Measurements from ENCODE around the gene PLEKHA7. TPM values are rescaled to one million over a fixed set of nuclear protein-coding genes. Genes with fewer than 3 reads are reported as not detected.
"Not testable (repeated sequence)": the region's sequence is repeated elsewhere in the genome, so short reads cannot be mapped to it uniquely, and the experiment has no call there.

PLEKHA7 gene
- total RNA-seq, 1 experiment from 2014 or later = 4.4 TPM

- Histone ChIP-seq H3K9ac (ENCODE audit: low read length) (no peak overlapping the region), H3K9me2 (replicated peaks; ENCODE audit: insufficient read depth, low read length) (no peaks in the 10 kb centered on the region), H3K4me1 (ENCODE audit: low read length) (peaks cover 8% of the 10 kb centered on the region; the same call in 1 of the 2 replicates), H3K27ac (ENCODE audit: low read length) (no peak overlapping the region), H3K36me3 (ENCODE audit: insufficient read depth, low read length) (no peaks in the 10 kb centered on the region), H3K4me3 (ENCODE audit: low read length) (no peak overlapping the region), H3K79me2 (ENCODE audit: low read length) (no peaks in the 10 kb centered on the region), H3K27me3 (ENCODE audit: low read length) (no peaks in the 10 kb centered on the region), H4K20me1 (ENCODE audit: insufficient read depth, low read depth, low read length) (no peaks in the 10 kb centered on the region), H3K4me2 (ENCODE audit: low read depth, low read length, poor library complexity, severe bottlenecking) (no peak overlapping the region), H2AFZ (ENCODE audit: low read length) (no peak overlapping the region), H3K9me3 (ENCODE audit: low read length) (no peaks in the 10 kb centered on the region)
- no peak for DNase-seq
Observed at GRCh38 chr11:16911658-16912057, 102.6 kb downstream of the PLEKHA7 start.

- no peaks in the 10 kb centered on the region for H3K79me2 ChIP-seq (ENCODE audit: low read length)
- H3K4me1 ChIP-seq (ENCODE audit: low read length) = peaks cover 8% of the 10 kb centered on the region; the same call in 1 of the 2 replicates
- no peak overlapping the region for H3K4me3 ChIP-seq (ENCODE audit: low read length)
- no peak overlapping the region for H2AFZ ChIP-seq (ENCODE audit: low read length)
- DNase-seq = no peak
- no peaks in the 10 kb centered on the region for H4K20me1 ChIP-seq (ENCODE audit: insufficient read depth, low read depth, low read length)
- H3K27ac ChIP-seq (ENCODE audit: low read length) = no peak overlapping the region
- H3K9me3 ChIP-seq (ENCODE audit: low read length) = no peaks in the 10 kb centered on the region
- H3K36me3 ChIP-seq (ENCODE audit: insufficient read depth, low read length) = no peaks in the 10 kb centered on the region
- H3K27me3 ChIP-seq (ENCODE audit: low read length) = no peaks in the 10 kb centered on the region
- H3K9me2 ChIP-seq (replicated peaks; ENCODE audit: insufficient read depth, low read length) = no peaks in the 10 kb centered on the region
- H3K4me2 ChIP-seq (ENCODE audit: low read depth, low read length, poor library complexity, severe bottlenecking) = no peak overlapping the region
- no peak overlapping the region for H3K9ac ChIP-seq (ENCODE audit: low read length)
Observed at GRCh38 chr11:16911186-16911585, 103.0 kb downstream of the PLEKHA7 start.

- H3K36me3 ChIP-seq (ENCODE audit: insufficient read depth, low read length) = no peaks in the 10 kb centered on the region
- H3K79me2 ChIP-seq (ENCODE audit: low read length) = no peaks in the 10 kb centered on the region
- H3K4me3 ChIP-seq (ENCODE audit: low read length) = no peak overlapping the region
- H3K9me2 ChIP-seq (replicated peaks; ENCODE audit: insufficient read depth, low read length) = no peaks in the 10 kb centered on the region
- H4K20me1 ChIP-seq (ENCODE audit: insufficient read depth, low read depth, low read length) = no peaks in the 10 kb centered on the region
- no peak overlapping the region for H2AFZ ChIP-seq (ENCODE audit: low read length)
- no peak for DNase-seq
- peaks cover 8% of the 10 kb centered on the region; the same call in 1 of the 2 replicates for H3K4me1 ChIP-seq (ENCODE audit: low read length)
- H3K4me2 ChIP-seq (ENCODE audit: low read depth, low read length, poor library complexity, severe bottlenecking) = no peak overlapping the region
- H3K9ac ChIP-seq (ENCODE audit: low read length) = no peak overlapping the region
- H3K9me3 ChIP-seq (ENCODE audit: low read length) = no peaks in the 10 kb centered on the region
- H3K27ac ChIP-seq (ENCODE audit: low read length) = no peak overlapping the region
- no peaks in the 10 kb centered on the region for H3K27me3 ChIP-seq (ENCODE audit: low read length)
Observed at GRCh38 chr11:16909359-16910035, 104.7 kb downstream of the PLEKHA7 start.

GRCh38 chr11:16905375-16905774 is 108.8 kb downstream of the PLEKHA7 start:
- no peak for DNase-seq
- Histone ChIP-seq H3K36me3 (ENCODE audit: insufficient read depth, low read length) (no peaks in the 10 kb centered on the region), H3K27me3 (ENCODE audit: low read length) (no peaks in the 10 kb centered on the region), H3K79me2 (ENCODE audit: low read length) (no peaks in the 10 kb centered on the region), H3K27ac (ENCODE audit: low read length) (no peak overlapping the region), H2AFZ (ENCODE audit: low read length) (no peak overlapping the region), H3K4me3 (ENCODE audit: low read length) (no peak overlapping the region), H3K9ac (ENCODE audit: low read length) (no peak overlapping the region), H4K20me1 (ENCODE audit: insufficient read depth, low read depth, low read length) (no peaks in the 10 kb centered on the region), H3K4me2 (ENCODE audit: low read depth, low read length, poor library complexity, severe bottlenecking) (no peak overlapping the region), H3K9me2 (replicated peaks; ENCODE audit: insufficient read depth, low read length) (no peaks in the 10 kb centered on the region), H3K4me1 (ENCODE audit: low read length) (peaks cover 17% of the 10 kb centered on the region), H3K9me3 (ENCODE audit: low read length) (no peaks in the 10 kb centered on the region)

GRCh38 chr11:16904761-16905160 is 109.5 kb downstream of the PLEKHA7 start:
- H3K27me3 ChIP-seq (ENCODE audit: low read length); H3K9me3 ChIP-seq (ENCODE audit: low read length); H3K9ac ChIP-seq (ENCODE audit: low read length); H3K27ac ChIP-seq (ENCODE audit: low read length); DNase-seq; H3K79me2 ChIP-seq (ENCODE audit: low read length); H3K36me3 ChIP-seq (ENCODE audit: insufficient read depth, low read length); H3K4me3 ChIP-seq (ENCODE audit: low read length); H3K4me2 ChIP-seq (ENCODE audit: low read depth, low read length, poor library complexity, severe bottlenecking); H2AFZ ChIP-seq (ENCODE audit: low read length); H3K9me2 ChIP-seq (replicated peaks; ENCODE audit: insufficient read depth, low read length); H4K20me1 ChIP-seq (ENCODE audit: insufficient read depth, low read depth, low read length): not testable (repeated sequence)
- peaks cover 17% of the 10 kb centered on the region for H3K4me1 ChIP-seq (ENCODE audit: low read length)

GRCh38 chr11:16902781-16903378 is 111.3 kb downstream of the PLEKHA7 start:
- Histone ChIP-seq H3K4me1 (ENCODE audit: low read length) (peaks cover 17% of the 10 kb centered on the region), H4K20me1 (ENCODE audit: insufficient read depth, low read depth, low read length) (no peaks in the 10 kb centered on the region), H3K9me2 (replicated peaks; ENCODE audit: insufficient read depth, low read length) (no peaks in the 10 kb centered on the region), H3K36me3 (ENCODE audit: insufficient read depth, low read length) (no peaks in the 10 kb centered on the region), H3K27ac (ENCODE audit: low read length) (no peak overlapping the region), H3K9ac (ENCODE audit: low read length) (no peak overlapping the region), H2AFZ (ENCODE audit: low read length) (peak overlapping the region; percentile 27; the same call in 1 of the 2 replicates), H3K4me2 (ENCODE audit: low read depth, low read length, poor library complexity, severe bottlenecking) (peak overlapping the region; percentile 6), H3K4me3 (ENCODE audit: low read length) (no peak overlapping the region), H3K9me3 (ENCODE audit: low read length) (no peaks in the 10 kb centered on the region), H3K79me2 (ENCODE audit: low read length) (no peaks in the 10 kb centered on the region), H3K27me3 (ENCODE audit: low read length) (no peaks in the 10 kb centered on the region)
- peak; percentile 47 for DNase-seq

GRCh38 chr11:16902182-16902581 is 112.0 kb downstream of the PLEKHA7 start:
- Histone ChIP-seq H3K9me2 (replicated peaks; ENCODE audit: insufficient read depth, low read length) (no peaks in the 10 kb centered on the region), H4K20me1 (ENCODE audit: insufficient read depth, low read depth, low read length) (no peaks in the 10 kb centered on the region), H3K9me3 (ENCODE audit: low read length) (no peaks in the 10 kb centered on the region), H2AFZ (ENCODE audit: low read length) (0 out of 2 replicates have a peak overlapping the region, but pooled peaks have one; percentile 27), H3K27me3 (ENCODE audit: low read length) (no peaks in the 10 kb centered on the region), H3K79me2 (ENCODE audit: low read length) (no peaks in the 10 kb centered on the region), H3K4me3 (ENCODE audit: low read length) (no peak overlapping the region), H3K4me1 (ENCODE audit: low read length) (peaks cover 17% of the 10 kb centered on the region), H3K4me2 (ENCODE audit: low read depth, low read length, poor library complexity, severe bottlenecking) (peak overlapping the region; percentile 6), H3K9ac (ENCODE audit: low read length) (no peak overlapping the region), H3K36me3 (ENCODE audit: insufficient read depth, low read length) (no peaks in the 10 kb centered on the region), H3K27ac (ENCODE audit: low read length) (no peak overlapping the region)
- DNase-seq = peak; percentile 49

GRCh38 chr11:16900491-16900890 is 113.7 kb downstream of the PLEKHA7 start:
- Histone ChIP-seq H3K36me3 (ENCODE audit: insufficient read depth, low read length) (no peaks in the 10 kb centered on the region), H3K4me1 (ENCODE audit: low read length) (peaks cover 17% of the 10 kb centered on the region), H3K9me3 (ENCODE audit: low read length) (no peaks in the 10 kb centered on the region), H3K4me3 (ENCODE audit: low read length) (no peak overlapping the region), H3K79me2 (ENCODE audit: low read length) (no peaks in the 10 kb centered on the region), H3K4me2 (ENCODE audit: low read depth, low read length, poor library complexity, severe bottlenecking) (no peak overlapping the region), H3K27ac (ENCODE audit: low read length) (no peak overlapping the region), H3K9ac (ENCODE audit: low read length) (no peak overlapping the region), H3K27me3 (ENCODE audit: low read length) (no peaks in the 10 kb centered on the region), H3K9me2 (replicated peaks; ENCODE audit: insufficient read depth, low read length) (no peaks in the 10 kb centered on the region), H4K20me1 (ENCODE audit: insufficient read depth, low read depth, low read length) (no peaks in the 10 kb centered on the region), H2AFZ (ENCODE audit: low read length) (no peak overlapping the region)
- no peak for DNase-seq

All from Karpas-422 (cell line).